Activated T-helper 1 cell treated with Interleukin-2 at 50 U/mL for 16 hours (primary cell): ENCODE results near the gene ADCY1.

Source experiments
- DNase-seq: peaks from one replicate; pipeline ENCODE4 v3.0.0-alpha.2; 2020; ENCODE audit warnings: low read depth

Gene ADCY1

DNA sequence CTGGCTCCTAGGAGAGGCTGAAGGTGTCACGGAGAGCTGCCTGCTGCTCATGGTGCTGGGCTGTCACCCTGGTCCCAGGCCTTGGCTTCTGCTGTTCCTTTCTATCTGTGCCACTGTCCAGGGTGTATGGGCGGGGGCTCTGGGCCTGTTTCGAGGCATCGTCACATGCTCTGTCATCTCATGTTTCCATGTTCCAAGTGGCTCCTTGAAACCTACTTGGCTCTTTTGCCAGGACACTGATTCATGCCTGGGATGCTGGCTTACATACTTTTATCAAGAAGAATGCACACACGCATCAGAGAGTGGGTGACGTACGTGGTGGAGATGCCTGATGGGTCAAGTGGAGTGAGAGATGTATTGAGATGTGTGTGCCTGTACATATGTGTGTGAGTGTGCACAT is 50.9 kb downstream of the ADCY1 start:
- no peak for DNase-seq

DNA sequence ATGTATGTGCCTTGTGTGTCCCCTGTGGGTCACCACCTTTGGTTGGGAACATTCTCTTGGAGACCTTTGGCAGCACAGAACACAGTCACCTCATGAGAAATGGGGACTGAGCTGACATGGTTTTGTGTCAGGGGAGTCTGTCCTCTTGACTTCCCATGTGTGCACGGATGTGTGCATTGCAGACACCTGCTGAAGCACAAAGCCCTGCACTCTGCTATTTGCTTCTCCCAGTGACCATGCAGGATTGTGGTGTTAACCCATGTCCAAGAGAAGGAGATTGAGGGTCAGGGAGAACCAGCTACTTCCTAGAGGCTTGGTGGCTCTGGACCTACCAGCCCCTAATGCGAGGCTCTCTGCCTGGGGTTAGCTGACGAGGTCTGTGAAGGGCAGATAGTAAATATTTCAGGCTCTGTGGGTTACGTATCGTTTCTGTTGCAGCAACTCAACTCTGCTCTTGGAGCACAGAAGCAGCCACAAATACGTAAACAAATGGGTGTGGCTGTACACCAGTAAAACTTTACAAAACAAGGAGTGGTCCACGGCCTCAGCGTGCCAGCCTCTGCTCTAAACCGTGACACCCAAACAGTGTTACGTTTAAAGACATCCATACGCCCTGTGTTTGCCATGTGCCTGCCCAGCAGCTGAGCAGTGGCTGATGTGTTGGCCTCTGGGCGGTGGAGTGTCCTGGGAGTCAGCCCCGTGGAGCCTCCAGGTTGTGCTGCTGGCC is 51.7 kb downstream of the ADCY1 start:
- no peak for DNase-seq

DNA sequence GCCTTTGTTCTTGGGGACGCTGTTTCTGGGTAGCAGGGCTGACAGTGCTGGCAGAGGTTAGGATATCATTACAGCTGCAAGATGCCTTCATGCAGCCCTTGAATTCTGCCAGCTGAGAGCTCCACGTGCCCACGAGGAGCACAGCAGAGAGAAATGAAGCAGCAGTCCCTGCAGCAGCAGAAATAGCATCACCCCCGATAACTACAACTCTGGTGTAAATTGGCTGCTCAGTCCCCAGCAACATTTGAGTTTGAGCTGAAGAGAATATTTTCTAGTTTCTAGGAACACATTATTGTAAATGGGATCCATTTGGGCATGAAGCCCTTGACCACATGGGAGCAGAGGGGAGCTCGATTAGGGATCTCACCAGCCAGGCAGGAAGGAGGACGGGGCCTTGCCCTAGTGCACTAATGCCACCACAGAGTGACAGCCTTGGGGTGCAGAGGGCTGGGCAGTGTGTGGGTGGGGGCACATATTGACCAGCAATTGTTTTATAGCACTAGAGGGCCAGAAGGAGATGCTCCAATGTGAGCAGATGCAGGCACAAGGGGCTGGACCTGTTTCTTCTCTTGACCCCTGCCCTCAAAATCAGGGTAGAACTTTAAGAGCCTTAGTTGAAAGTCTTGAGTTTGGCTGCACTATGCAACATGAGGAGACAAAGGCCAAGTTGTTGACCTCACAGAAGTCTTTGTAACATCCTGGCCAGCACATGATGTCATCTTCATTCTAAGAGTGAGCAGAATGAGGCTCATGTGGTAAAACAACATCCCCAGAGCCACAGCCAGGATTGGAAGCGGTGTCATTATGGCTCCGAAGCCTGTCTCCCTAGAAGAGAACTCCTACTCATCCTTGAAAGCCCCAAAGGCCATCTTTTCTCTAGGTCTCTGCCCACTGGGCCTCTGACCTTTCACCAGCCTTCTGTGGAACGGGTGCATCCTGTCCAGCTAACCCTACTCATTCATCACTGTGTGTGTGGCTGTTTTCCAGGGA is 52.6 kb downstream of the ADCY1 start:
- DNase-seq, result no peak

DNA sequence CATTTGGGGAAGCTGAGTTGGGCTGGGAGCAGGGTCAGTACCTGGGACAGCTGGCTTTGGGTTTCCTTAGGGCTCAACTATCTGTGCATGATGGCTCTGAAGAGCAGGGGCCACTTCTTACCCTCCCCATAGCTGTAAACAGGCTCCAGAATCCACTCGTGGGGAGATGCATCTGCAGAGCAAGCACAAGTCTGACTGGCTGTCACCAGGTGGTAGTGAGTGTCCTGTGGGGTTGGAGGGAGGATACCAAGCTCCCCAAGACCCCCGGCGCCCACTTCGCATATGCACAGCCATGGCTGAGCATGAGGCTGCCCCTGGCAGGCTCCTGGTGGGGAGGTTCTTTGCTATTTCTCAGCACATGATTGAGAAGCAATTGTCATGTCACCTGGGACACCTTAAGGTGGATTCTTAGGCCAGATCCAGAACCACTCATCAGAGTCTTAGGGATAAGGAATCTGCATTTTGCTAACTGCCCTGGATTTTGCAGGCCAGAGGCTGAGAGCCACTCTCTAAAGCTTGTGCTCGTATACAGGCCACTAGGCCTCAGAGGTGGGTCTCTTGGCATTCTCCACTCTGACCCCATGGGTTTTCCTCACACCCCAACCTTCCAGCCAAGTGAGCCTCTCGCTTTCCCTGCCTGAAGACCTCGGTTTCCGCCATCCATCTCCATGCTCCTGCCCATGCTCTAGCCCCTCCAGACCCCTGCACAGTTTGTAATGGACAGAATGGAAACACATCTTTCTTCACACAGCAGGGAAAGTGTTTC is 53.7 kb downstream of the ADCY1 start:
- no peak for DNase-seq

DNA sequence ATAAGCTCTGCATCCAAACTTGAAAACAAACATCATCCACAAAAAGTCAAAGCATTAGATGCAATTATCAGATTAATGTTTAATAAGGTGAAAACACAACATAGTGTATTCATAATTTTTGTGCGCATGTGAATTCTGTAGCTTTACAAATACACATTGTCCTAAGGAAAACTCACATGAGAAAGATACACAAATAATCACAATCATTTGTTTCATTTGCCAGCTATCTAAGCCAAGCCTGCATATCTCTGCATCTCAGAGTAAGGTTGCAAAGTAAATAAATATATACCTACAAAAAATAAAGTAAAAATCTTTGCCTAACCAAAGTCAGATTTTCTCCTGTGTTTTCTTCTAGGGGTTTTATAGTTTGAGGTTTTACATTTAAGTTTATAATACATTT is 57.4 kb downstream of the ADCY1 start:
- no peak for DNase-seq

DNA sequence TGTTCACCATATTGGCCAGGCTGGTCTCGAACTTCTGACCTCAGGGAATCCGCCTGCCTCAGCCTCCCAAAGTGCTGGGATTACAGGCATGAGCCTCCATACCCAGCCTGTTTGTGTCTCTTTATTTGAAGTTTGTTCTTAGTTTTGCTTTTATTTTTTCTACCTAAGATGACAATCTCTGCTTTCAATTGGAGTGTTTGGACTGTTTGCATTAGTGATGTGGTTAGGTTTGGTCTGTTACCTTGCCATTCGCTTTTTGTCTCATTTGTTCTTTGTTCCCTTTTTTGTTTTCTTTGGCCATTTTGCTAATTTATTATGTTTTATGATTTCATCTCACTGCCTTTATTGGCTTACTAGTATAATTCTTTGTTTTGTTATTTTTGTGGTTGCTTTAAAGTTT is 62.6 kb downstream of the ADCY1 start:
- DNase-seq, result no peak

DNA sequence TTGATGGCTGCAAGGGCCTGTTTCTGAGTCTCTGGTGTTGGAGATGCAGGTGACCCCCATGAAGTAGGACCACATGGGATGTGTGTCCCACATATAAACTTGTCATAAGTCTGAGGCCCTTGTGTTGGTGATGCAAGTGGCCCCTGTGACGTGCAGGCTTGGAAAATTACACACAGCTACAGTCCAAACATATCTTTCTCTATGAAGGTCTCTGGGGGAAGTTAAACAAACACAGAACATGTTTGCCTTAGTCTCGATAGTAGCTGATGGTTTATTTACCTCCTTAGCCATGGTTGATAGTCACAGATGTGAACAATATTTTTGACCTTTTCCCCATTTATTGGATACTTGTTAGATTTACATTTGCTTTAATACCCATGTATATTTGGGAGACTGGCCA is 64.7 kb downstream of the ADCY1 start:
- no peak for DNase-seq

DNA sequence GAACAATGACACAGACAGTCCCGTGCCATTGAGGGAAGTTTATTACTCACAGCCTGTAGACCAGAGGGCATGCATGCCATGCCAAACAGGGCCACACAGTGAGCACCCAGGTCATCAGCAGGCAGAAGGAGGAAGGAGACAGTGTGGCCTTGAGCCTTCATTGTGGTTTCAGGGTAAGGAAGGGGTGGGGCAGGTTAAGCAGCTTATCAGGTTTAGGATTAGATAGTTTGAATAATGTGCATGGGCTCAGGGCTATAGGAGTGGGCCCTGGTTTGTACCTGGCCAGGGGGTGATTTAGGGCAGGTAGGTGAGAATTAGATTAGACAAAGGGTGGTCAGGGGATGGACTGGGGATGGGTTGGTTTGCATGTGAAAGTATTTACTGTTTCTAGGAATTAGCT is 67.9 kb downstream of the ADCY1 start:
- no peak for DNase-seq

DNA sequence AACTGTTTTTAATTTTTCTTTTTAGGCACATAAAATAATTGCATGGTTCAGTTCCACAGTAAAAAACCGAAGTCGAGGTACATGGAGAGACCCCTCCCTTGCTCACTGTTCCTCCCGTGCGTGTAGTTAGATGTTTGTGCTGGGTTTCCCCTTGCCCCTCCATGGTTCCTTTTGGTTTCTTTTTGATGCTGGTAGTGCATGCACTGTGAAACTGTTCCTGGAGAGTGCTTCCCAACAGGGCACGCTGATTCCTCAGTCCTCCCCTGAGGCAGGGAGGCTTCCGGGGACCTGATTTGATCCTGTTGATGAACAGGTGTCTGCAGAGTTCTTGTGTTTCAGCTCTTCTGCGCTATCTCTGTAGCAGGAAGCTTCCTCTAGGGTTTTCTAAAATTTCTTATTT is 69.5 kb downstream of the ADCY1 start:
- DNase-seq, result no peak

DNA sequence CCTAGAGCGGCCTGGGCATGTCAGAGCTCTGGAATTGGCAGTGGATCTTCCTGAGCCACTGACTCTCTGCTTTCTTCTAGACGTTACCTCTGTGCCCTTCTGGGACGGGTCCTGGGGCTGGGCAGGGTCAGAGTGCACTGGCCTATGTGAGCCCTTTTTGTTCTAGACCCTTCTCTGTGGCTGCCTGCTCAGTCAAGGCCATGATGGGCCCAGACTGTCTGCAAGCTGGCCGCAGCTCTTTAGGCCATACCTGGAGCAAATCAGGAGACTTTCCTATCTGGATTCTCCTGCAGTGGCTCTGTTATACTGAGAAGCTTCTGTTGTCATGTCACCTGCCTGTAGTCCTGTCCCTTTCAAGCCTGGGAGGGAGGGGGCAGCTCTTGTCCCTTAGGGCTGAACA is 70.1 kb downstream of the ADCY1 start:
- no peak for DNase-seq

DNA sequence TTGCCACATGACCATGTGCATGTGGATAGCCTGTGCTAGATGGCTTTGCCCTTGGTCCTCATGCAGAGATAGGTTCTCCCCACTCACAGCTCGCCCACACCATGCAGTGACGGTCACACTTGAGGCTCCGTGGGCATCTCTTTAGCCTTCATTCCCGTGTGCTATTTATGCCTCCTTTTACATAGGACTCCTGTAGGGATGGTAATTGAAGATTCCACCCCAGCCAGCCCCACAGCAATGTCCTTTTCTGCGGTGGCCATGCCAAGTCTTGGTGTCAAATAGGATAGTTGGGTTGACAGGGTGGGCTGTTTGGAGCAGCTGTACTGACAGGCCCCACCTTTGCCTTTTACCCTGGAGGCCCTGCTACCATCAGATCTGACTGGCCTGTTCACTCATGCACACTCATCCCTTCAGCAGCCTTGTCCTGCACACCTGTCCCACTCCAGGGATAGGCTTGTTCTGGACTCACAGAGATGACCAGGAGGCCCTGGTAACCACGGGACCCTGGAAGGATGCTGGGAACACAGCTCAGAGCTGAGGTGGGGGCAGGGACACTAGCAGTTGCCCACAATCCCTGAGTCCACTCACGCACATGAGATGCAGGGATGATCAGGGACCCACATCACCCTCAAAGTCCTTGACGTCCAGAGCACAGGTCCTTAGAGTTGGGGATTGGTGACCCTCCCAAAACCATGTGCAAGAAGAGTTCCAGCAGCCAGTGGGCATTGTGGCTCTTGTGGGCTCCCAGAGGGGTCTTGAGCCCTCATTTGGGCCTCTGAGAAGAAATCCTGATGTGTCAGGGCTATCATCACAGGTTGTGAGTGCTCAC is 71.2 kb downstream of the ADCY1 start:
- no peak for DNase-seq

DNA sequence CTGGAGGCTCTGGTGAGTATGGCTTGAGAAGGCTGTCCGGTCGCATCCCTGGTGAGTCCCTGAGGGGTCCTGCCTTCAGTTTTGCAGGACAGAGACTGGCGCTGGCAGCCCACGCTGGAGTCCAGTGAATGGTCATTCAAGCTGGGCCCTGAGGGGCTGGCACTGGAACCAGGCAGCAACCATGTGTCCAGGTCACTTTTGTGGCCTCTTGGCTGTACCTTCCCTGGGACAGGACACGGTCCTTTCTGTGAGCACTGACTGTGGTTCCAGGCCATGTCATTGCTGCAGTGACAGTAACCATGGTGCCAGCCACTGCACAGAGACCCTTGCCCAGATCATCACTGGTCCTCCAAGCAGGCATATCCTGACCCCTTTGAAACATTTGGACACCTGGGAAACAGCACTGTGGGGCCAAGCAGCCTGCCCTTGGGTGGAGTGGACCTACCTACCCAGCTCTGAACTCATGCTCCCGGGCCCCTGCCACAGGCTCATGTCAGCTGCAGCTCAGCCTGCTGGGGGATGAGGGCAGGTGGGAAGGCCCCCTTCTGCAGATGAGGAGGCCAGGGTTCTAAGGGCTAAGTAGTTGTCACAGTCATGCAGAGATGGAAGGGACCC is 72.1 kb downstream of the ADCY1 start:
- DNase-seq, result no peak

DNA sequence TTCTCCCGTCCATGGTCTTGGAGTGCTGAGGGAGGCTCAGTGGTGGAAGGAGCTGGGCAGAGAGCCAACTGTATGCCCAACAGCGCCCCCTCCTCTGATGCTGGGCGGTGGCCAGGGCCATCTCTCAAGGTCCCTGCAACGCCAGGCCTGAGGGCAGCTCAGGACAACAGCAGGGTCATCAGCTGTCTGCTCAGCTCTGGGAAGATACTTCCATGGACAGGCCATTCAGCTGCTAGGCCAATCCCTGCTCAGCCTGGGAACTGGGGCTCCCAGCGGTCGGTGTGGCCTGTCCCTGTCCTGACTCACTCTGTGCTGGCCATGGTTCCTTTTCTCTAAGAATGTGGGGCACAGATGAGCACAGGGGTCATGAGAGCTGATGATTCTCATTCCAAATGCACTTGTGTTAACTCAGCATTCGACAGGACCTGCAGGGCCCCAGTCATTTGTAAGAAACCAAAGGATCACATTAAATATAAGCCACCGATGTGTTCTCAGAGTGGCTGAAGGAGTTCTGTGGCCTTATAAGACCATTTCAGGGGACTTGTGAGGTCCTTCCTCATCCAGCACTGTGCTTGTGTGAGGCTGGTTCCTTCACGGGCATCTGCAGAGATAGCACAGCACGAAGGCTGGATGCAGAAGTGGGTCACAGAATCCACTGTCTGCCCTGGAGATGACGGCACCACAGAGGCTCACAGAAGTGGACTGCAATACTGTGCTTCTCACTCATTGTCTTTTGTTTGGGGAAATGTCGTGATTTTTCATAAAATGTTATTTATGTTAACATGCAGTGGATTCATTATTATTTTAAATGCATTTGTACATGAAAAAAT is 73.0 kb downstream of the ADCY1 start:
- no peak for DNase-seq

DNA sequence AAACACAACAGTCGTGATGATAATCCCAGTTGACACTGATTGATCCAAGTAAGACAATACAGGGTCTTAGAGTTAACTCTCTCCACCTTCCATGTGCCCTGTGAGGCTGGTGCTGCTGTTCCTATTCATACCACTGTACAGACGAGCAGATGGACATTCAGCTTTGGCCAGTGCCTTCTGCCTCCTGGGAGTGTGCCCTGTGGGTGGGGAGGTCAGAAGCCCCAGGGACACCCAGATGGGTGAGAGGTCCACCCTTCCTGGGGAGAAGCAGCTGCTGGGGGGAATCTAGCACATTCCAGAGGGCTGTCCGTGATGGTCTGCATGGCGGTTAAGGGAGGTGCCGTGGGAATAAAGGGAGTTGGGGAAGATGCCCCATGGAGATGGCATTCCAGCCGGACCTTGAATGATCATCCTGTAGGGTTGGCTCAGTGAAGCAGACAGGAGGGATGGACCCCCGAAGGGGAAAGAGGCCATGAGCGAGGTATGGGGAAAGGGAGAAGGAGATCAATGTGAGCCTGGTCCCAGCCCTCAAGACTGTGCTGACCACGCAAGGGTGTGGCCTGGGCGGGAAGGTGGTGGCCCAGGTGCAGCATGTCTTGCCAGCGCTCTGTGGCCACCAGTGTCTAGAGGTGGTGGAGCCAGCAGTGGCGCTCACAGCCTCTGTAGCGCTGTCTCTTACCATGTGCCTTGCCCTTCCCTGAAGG is 74.0 kb downstream of the ADCY1 start:
- no peak for DNase-seq

DNA sequence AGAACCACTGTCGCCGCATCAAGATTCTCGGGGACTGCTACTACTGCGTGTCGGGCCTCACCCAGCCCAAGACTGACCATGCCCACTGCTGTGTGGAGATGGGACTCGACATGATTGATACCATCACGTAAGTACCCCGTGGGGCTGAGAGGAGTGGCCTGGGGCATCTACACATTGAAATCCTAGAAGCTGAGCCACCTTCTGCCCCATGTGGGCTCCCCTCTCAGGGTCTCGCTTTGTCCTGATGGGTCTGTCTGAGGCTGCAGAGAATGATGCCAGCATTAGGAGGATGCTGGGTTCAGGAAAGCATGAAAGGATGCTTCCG is 74.5 kb downstream of the ADCY1 start:
- no peak for DNase-seq

DNA sequence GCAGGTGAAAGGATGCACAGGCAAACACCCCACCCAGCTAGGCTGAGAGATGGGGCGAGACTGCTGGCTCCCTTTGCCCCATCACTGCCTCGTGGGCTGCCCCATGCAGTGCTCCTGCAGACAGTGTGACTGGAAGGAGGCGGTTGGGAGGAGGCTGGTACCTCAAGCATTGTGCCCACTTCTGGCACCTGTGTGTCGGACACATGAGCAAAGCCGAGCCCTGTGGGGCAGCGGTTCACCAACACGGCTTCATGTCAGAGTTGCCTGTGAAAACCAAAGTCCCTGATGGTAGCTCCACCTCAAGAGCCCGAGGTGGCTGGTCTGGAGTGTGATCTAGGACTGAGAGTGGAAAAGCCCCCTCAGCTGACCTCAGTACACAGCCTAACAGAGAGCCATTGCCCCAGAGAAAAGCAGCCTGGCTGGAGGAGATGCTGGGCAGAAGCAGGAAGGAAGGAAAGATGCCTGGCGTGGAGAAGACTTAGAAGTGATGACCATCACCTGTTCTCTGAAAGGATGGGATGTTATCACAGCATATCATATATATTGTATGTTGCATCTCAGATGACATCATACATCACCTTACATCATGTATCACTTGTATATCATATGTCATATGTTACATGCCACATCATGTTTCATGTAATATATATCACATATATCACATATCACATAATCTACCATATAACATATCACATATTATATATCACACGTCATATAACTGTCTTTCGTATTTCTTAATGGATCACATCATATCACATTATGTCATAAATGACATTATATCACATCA is 75.6 kb downstream of the ADCY1 start:
- no peak for DNase-seq

DNA sequence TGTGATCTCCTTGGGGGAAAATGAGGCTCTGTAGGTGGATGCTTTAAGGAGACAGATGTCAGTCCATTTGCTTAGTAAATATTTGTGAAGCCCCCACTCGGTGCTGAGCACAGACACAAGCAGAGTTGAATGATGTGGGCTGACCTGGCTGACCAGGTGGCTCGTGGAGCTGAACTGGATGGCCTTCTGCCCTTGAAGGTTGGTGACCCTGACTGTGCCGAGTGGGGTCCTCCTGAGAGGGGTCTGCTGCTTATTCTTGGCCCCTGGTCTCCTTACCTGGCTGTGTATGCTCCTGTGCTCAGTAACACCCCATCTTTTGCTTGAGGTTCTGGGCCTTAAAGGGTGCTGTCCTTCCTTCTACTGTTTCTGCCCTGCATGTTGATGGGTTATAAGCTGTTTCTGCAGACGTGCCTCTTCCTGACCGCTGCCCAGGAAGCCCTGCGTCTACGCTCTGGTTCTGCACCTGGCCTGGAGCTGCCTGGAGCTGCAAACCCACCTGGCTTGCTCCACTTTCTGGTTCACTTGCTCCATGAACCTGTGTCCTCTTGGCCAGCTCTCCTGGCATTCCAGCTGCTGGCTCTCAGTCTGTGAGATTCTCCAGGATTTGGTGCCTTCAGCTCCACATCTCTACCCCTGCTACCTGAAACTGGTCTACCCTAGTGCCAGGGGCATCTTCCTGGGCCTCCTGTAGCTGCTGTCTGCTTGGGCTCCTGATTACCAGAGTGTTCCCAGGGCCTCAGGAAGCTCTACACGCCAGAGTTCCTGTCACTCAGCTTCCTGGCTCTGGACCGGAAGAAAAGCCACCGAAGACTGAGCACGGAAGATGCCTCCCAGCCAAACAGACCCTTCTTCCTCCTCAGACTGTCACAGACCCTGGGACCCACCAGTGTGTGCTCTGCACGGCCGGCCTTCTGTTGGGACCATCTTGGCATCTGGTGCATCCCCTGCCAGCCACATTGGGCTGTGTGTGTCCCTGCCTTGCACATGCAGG is 76.5 kb downstream of the ADCY1 start:
- DNase-seq, result no peak

DNA sequence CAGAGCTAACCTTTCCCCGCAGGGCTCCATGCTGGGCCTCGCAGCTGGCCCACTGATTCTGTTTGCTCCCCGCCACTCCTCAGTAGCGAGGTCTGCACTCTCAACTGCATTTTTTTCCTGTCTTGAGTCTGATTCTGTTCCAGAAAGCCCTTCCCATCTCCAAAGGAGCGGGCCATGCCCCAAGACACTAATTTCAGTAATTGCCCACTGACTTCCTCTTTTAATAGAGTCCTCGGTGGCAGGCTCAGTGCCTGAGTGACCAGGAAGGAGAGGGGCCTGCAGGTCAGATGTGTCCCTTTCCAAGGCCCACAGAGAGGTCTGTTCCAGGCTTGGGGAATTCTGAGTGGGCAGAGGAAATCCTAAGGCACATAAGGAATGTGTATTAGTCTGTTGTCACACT is 77.4 kb downstream of the ADCY1 start:
- no peak for DNase-seq
